NCI-H2196 (cell line): ENCODE data around the gene SNX27.
"Not testable (repeated sequence)": the region's sequence is repeated elsewhere in the genome, so short reads cannot be mapped to it uniquely, and the experiment has no call there.

Source experiments
- DNase-seq: peaks from one replicate; lab custom pipeline; 2025; ENCODE audit not compliant: unreplicated experiment; lab: John Stamatoyannopoulos, UW

The SNX27 gene

DNA sequence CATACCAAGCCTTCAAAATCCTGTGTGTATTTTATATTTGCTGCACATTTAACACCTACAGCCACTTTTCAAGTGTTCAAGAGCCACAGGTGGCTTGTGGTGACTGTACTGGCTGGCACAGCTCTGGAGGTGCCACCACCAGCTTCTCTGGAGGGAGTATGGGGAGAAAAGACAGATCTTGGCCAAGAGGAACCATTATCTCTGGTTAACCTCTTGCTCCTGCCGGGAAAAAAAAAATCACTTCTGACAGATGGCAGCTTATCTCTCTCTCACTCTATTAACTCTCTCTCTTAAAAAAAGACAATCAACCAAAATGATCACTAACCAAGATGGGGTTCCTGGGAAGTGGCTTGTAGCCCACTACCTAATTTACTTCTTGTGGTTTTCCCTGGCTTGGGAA lies 108.3 kb downstream of the SNX27 start:
- no peak for DNase-seq

DNA sequence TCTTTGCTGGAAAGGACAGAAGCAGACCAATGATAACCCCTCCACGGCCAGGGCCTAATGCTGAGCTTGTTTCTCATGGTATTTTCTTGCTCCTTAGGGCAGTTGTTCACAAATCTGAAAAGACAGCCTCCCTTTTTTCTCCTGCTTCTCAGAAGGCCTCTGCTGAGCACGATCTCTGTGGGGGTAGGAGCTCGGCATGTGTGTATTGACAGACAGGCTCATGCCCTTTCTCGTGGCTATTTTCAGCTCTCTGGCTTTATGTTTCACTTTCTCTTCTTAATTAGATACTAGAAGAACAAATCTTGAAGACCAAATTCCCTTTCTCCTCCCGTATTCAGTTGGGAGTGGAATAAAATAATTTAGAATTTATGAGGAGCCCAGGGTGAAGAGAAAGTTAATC lies 108.7 kb downstream of the SNX27 start:
- DNase-seq: no peak

DNA sequence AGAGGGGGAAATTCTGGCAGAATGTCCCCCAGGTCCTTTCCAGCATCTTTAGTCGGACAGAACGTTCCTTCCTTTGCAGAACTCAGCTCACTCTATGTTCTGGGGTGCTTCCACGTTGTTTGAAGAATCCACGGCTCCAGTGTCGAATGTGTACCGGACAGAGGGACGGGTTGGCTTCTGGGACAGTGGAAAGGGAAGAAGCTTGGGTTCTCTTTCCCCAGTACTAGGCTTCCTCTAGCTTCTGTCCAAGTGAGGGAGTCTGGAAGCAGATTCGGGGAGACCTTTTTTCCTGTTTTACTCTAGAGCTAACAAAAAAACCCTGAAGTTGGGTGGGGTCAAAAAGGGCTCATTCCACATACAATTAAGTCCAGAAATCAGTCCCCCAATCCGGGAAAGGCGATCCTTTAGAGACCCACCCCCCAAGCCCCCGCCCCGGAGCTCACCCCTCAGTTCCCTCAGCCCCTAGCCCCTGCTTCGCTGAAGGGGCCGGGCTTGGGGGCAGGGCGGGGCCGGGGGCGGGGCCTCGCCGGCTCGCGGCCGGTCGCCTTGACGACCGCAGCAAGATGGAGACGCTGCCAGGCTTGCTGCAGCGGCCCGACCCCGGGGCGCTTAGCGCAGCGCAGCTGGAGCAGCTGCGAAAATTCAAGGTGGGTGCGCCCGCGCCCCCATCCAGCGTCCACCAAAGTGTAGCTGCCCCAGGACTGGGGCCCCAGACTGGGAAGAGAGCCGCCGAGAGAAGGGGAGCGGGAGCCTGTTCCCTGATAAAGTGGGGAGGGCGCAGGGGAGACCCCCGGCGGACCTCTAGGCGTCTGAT lies 109.3 kb downstream of the SNX27 start, which contains the start of gene RIIAD1:
Gene RIIAD1 (plus strand): TSS at position 549 of the 814 bp plus-strand sequence. CDS start 15 bp downstream, at position 564.
- DNase-seq: peak; percentile 41

DNA sequence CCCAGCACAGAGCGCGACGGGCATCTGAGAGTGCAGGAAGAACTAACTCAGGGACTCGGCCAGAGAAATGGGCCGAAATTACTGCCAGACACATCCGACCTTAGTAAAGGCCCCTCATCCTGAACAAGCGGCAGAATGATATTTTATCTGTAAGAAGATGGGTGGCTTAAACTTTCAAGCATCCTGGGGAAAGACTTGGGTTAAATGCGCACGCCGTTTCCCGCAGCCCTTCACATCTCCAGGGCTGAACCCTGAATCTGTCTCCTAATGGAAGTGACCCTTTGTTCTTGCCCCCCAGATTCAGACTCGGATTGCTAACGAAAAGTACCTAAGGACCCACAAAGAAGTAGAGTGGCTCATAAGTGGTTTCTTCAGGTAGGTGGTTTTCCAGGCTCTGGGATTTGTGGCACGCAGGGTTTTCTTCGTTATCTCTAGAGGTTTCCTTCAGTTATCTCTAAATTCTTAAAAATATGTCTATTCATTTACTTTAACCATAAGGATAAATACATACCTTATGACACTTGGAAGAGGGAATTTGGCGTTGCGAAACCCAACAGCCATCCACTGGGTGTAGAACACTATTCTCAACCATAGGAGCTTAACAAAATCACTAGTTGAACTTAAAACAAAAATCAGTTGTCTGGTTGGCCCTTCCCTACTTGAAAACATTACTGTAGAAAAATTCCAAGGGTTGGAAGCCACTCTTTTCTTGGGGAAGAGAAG lies 110.1 kb downstream of the SNX27 start:
- no peak for DNase-seq

DNA sequence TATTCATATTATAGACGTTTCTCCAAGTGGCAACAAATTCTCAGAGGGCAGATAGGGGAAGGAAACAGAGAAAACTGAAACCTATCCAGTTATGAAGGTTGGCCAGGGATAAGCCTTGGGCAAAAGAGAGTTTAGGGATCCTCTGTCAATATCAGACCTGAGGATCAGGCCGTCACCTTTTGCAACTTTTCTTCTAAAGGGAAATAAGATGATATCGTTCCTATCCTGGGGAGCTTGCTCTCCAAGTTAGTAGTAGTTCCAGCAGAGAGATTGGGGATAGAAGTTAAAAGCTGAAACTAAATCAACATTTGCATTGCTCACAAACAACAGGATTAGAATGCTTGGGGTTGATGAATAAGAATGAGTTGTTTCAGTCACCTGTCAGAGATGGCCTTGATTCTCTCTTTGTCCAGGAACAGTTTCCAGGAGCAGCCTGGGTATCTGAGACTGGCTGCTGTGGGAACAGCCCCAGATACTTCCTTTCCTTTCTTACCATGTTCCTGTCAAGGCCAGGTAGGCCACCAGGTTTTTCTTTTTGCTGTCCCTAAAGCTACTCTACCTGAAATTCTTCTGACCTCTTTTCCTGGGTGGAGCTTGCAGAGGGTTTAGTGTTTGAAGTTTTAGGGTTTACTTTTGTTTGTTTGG lies 112.0 kb downstream of the SNX27 start:
- DNase-seq: no peak

DNA sequence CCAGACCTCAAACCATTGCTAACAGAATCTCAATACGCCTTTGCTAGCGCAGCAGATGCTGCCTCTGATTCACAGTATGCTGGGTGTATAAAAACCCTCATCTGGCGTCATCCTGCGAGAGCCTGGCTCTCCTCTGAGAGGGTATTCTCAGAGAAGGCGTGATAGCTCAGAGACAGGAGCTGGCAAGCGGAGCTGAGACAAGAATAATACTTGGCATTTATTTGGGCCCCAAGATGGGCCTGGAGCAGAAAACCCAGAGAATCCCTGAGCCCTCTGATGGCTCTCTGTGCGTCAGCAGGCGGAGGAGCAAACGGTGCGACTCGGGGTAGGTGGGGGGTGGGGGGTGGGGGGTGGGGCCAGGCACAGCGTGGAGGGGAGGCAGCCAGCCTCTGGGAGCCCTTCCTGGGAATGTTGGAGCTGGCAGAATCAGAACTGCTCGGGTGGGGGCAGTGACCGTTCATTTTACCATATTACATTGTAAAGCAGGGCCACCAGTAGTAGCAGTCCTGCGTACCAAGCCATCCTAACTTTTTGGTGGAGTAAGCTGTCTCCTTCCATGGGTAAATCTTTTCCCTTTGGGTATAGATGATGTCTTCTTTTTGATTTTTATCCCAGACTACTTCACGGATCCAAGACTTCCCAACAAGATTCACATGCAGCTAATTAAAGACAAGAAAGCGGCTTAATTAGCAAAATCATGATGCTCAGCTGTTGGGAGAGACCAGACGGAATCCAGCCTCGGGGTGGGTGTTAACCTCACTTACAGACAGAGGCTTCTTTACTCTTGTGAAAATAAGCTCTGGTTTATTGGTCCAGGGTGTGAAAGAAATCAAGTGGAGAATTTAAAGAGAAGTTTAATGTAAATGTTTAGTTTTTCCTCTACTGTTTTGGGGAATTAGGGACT lies 116.6 kb downstream of the SNX27 start:
- no peak for DNase-seq

DNA sequence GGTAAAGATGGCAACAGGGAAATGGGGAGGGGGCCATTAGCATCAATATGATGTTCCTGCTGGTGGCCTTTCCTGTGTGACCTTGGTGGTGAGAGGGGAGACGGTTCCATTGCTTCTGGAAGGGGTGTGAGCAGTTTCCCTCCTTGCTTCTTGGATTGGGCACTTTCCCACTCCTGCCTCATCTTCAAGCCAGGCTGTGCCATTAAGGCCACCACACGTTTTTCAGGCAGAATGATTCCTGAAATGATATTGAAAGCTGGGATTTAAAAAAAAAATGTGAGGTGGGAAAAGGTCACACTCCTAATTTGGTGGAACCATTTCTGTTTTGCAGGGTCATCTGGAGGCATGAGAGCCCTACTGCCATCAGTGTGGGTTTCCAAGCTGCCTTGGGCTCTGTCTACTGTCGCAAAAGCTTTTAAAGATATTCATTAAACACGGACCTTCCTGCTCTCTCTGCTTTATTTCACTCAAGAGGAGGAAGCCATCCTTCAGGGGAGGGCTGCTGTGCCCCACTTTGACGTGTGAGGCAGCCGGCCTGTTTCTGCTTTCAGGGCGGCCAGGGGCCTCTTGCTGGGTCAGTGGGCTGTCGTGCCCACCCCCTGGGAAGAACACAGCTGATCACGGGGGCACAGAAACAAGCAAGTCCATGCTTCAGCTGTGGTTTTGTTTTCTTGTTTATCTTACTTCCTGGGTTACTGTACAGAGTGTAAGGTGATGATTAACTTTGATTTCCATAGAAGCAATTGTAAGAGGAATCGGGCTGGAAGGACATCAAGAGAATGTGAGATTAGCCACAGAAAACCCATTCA lies 117.5 kb downstream of the SNX27 start:
- no peak for DNase-seq

DNA sequence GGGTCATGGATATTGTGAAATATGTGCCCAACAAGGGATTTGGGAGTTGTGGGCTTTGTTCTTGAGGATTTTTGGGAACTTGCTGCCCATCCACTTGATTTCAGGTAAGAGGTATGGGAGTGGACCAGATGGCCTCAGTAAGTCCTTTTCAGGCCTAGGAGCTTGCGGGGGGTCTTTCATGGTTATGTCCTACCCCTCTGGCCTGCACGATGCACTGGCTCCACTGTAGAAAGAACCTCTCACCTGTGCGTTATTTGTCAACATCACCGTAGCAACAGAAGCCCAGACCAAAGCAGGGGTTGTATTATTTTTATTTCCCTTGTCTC lies 118.1 kb downstream of the SNX27 start:
- no peak for DNase-seq

DNA sequence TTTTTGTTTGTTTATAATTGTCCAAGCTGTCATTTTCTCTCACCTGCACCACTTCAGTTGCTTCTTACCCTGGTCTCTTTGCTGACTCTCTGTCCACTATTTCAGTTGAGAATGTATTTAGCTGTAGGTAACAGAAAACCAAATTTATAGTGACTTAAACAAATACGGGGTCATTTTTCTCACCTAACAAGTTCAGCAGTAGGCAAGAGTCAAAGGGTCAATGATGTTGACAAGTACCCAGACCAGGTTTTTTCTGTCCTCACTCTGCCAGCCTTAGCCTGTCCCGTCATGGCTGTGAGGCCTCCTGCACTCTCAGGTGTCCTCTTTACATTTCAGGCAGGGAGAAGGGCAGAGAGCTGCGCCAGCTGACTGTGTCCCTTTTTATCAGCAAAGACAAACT lies 121.3 kb downstream of the SNX27 start:
- DNase-seq: no peak

DNA sequence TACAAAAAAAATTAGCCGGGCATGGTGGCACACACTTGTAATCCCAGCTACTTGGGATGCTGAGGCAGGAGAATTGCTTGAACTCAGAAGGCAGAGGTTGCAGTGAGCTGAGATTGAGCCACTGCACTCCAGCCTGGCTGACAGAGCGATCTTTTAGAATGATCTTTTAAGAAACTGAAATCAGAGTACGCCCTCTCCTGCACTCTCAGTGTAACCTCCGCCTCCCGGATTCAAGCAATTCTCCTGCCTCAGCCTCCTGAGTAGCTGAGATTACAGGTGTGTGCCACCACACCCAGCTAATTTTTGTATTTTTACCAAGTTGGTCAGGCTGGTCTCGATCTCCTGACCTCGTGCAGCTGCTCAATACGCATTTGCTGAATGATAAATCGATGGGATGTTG lies 122.1 kb downstream of the SNX27 start:
- DNase-seq: not testable (repeated sequence)

DNA sequence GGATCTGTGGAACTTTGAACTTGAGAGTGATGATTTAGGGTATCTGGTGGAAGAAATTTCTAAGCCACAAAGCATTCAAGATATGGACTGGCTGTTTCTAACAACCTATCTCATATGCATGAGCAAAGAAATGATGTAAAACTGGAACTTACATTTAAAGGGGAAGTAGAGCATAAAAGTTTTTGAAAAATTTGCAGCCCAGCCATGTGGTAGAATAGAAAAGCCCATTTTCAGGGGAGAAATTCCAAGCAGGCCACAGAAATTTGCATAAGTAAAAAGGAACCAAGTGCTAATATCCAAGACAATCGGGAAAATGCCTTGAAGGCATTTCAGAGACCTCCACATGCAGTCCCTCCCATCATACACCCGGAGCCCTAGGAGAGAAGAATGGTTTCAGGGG lies 125.2 kb downstream of the SNX27 start:
- no peak for DNase-seq

DNA sequence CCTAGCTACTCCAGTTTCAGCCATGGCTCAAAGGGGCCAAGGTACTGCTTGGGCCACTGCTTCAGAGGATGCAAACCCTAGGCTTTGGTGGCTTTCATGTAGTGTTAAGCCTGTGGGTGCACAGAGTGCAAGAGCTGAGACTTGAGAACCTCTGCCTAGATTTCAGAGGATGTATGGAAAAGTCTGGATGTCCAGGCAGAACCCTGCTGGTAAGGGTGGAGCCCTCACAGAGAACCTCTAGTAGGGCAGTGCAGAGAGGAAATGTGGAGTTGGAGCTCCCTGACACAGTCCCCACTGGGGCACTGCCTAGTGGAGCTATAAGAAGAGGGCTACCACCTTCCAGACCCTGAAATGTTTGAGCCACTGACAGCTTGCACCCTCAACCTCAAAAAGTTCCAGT lies 125.6 kb downstream of the SNX27 start:
- DNase-seq: no peak

DNA sequence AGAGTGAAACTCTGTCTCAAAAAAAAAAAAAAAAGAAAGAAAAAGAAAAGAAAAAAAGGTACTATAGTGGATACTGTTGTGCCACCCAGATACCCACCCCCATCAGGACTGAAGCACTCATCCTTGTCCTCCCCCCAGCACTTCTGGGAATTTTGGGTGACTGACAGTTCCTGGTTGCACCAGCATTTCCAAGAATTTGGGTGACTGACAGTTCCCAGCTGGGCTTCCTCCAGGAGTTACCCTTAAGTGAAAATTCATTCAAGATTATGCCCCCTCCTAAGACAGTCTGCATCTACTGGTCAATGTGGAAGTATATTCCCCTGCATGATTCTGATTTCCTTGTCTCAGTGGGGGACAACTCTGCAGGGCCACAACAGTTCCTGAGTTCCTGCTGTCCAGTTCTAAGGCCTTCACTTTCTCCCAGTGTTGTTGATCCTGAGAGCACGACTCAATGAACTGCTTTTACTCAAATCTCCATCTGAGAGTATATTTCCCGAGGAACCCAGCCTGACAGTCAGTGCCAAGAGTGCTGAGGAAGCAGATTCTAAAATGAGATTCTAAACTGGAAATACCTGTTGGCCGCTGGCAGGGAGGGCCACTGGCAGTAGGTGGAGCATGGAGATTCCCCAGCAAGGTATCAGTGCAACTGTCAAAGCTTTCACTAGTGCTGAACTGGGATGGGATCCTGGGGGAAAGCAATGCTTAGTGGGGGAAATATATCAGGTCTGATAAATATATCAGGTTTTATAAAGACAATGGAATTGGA lies 127.9 kb downstream of the SNX27 start:
- DNase-seq: no peak

DNA sequence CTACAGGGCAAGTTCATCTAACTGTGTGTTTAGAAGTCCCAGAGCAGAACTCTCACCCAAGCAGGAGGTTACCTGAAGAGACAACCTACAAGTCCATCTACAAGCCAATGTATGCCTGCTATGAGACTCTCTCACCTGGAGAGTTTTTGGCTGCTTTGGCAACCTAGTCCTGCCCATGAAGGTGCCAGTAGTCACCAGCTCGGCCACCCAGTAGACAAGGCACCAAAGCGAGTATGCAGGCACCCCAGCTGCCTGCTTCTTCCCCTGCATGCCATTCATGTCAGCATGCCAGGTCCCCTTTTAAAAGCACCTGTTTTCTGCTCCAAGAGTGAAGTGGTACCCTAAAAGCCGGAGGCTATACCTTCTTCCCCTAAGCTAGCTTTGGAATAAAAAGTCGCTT lies 129.7 kb downstream of the SNX27 start:
- no peak for DNase-seq
